SKM-1 (cell line): Measurements from ENCODE around the gene METTL4.

ENCODE experiments used
- DNase-seq: peaks from one replicate; lab custom pipeline; 2025; ENCODE audit not compliant: unreplicated experiment; lab: John Stamatoyannopoulos, UW

METTL4 gene

DNA sequence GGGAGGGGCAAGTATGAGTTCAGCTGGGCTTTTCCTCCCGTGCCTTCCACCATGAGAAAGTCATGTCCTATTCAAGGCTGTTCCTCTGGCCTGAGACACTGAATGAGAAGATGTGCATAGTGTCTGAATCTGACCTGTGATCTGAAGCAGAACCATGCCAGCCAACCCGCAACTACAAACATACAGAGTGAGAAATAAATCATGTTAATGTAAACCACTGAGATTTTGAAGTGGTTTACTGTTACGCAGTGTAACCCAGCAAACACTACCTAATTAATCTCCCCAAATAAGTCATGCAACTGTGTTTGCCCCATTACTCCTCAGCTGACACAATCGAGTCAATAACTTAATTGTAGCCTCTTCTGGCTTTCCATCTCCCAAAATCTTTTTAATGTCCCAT lies 49.2 kb downstream of the METTL4 start:
- DNase-seq = no peak

DNA sequence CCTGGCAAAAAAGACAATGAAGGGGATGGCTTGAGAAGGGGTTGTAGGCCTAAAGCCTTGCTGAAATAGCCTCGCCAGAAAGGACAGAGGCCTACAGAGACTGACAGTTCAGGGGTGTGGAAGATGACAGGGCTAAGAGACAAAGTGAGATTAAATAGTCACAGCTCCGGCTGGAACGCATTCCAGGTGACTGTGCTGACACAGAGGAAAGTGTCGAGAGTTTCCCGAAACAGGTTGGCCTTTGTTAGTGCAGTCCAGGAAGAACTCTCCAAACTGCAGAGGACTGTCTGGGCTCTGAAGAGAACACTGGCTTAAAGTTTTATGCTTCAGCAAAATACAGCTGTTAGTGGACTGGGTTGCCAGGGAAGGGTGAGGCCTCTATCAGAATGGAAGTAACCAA lies 52.8 kb downstream of the METTL4 start:
- no peak for DNase-seq

DNA sequence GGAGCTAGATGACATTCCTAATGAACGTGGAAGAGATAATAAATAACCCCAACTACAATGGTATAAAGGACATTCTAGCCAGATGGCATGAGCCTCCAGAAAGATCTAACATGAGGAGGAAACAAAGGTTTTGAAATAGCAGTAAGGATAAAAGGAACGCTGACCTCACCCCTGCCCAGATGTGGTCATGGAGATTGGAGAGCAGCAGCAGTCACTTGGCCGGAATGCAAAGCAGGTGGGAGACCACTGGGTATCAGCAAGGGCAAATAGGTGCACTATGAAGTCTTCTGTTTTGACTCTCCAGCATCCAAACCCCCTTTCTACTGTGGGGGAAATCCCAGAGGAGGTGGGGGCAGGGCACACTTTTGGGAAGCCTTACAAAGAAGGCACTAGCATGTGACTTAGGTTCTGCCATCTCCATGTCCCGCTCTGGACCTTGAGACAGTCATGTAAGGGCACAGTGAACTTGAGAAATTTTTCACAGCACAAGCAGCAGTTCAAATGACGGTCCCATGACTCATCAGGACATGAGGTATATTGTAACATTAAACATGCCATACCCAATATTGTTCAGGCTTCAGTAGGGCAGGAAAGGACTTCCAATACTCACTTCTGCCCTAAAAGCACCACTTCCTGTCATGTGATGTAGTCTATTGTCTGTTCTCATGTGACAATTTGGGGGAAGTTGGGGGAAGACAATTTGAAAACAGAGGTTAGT lies 55.2 kb downstream of the METTL4 start:
- DNase-seq = no peak

DNA sequence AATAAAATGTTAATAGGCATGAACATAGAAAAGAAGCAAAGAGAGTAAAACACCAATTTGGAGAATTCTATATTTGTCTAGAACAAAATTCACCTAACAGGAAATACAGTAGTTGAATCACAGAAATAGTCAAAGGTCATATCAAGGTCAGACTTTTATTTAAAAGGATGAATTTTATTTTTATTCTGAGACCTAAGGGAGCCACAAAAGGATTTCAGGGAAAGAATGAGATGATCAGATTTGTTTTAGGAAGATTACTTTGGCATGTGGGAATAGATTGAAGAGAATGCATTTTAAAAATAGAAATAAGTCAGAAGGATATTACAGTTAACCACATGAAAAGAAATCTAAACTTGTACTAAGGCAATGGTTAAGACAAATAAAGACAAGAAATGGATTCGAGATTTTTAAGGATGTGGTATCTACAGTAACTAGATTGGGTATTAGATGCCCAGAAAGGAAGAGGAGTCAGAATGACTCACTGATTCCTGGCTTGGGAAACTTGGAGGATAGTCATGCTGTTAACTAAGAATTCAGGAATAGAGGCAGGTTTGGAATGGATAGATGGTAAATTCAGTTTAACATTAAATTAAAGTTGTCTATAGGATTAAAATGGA lies 56.0 kb downstream of the METTL4 start:
- no peak for DNase-seq

DNA sequence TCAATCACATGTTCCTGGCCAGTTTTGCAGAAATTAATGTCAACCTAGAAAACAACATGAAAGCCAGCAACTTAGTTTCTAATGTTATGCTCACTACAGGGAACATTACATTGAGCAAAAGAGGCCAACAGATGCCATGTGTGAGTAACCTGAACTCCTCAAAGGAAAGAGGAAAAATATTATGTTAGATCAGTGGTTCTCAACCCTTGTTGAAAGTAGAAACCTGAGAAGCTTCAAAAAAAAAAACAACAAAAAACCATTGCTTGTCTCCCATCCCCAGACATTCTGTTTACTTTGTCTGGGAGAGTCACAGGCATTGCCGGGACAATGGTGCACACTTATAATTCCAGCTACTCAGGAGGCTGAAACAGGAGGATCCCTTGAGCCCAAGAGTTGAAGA lies 57.7 kb downstream of the METTL4 start:
- DNase-seq = no peak

DNA sequence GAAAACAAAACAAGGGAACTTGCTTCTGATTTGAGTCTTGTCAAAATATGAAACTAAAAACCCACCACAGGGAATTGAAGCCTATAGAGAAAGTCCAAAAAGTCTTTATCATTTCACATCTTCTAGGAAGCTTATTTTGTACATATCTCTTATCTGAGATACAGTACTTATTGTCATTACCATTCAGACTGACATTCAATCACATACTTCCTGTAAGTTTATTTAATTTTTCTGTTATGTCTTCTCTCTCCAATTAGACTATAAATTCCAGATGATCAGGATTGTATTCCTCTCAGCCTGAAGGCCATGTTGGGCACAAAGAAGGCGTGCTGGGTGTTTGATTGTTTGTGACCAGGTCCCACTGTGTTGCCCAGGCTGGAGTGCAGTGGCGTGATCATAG lies 59.2 kb downstream of the METTL4 start:
- no peak for DNase-seq

DNA sequence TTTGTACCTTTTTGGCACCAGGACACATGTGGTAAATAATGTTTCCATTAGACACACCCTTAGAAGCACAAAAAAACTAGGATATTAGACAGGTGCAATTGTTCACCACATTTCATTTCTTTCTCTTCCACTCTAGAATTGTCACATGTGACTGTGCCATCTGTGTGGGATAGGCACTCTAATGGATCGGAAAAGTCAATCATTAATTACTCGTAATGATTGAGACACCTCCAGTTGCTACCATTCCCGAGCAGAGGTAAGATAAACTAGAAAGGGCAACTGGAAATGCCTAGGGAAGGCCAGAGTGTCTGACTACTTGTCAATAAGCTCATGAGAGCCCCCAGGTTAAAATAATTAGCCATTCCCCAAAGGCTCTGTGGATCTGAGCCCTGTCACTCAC lies 59.9 kb downstream of the METTL4 start:
- DNase-seq = no peak

DNA sequence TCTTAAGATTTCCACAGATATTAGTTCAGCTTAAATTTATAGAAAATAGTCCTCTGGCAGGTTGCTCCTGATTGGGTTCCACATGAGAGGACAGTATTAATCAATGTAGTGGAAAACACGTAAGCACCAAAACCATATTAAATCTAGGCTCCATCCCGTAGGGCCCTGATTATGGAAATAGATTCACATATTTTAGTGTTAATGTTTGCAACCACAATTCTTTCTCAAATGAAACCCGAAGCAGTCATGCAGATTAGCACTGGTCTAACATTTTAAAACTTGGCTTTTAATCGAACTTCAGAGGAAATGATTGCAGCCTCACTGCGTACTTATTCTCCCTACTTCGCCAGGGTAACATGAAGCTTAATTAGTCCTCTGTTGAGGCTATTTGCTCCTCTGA lies 60.9 kb downstream of the METTL4 start:
- no peak for DNase-seq

DNA sequence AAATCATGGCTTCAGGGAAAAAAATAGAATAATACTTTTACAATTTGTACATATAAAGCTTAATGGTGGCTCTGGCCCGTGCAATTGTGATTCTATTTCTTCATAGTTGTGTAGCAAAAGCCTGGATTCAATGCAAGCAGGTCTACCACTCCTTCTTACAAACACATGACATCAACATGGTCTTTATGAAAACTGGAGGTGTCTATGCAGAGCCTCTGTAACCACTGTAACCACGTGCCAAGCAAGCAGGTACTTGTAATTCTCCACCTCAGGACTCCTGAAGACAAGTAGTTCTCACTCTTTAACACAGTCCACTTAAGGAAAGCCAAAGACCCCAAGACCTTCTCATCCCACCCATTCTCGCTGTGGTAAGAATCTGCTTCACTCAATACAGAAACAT lies 62.6 kb downstream of the METTL4 start:
- DNase-seq = no peak

DNA sequence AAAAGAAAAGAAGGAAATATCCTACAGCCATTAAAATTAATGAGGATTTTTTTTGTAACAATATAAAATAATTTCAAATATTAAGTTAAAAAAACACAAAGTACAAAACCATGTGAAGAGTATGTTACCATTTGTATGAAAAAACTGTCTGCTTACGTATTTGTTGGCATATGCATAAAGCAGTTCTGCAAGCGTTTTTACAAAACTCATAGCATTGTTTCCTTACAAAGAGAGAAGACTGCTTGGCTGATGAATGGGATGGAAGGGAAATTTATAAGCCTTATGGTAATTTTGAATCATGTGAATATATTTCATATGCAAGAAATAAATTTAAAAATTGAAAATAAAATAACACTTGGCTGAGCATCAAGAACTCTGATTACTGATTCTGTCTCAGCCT lies 63.1 kb downstream of the METTL4 start:
- DNase-seq = no peak

DNA sequence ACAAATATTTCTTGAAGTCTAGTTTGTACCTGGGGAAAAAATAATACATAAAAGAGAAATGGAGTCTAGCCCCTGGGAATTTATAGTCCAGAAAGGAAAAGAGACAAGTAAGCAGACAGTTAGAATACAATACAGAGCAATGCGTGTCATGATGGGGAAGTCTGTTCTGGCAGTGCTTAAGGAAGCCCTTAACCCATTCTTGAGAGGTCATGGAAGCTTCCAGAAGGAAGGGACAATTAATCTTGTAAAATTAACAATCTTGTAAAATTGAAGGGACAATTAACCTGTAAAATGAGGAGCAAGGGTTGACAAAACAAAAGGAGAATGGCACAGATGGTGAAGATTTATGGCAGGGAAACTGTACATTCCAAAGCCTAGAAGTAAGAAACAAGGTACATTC lies 66.7 kb downstream of the METTL4 start:
- no peak for DNase-seq

DNA sequence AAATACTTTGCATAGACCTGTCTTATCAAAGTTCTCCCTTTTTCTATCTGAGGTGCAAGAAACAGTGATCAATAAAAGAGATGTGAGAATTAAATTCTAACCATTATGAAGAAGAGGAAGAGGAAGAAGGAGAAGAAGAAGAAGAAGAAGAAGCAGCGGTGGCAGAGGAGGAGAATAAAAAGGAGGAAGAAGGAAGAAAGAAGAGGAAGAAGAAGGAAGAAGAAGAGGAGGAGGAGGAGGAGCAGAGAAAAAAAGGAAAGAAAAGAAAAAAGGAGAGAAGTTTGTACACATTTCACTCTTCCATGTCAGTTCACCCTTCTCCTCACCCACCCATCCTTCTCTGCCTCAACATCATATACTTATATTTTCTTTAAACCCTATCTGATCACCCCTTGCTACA lies 68.4 kb downstream of the METTL4 start:
- DNase-seq = no peak

DNA sequence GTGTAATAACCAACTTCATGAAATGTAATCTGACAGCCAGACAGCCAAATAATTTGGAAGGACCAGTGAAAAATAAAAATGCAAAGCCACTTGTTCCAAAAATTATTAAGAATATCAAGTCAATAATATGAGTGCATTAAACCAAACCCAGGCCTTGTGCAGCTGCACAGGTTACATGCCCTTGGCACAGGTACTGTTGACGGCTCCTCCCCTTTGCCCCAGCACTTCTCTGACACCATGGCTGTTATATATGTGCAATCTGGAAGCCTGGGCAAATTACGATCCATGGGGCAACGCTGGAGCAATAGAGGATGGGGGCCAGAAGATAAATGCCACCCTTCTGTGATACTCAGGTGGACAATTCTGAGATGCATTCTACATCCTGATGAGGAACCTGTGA lies 68.9 kb downstream of the METTL4 start:
- DNase-seq = no peak

DNA sequence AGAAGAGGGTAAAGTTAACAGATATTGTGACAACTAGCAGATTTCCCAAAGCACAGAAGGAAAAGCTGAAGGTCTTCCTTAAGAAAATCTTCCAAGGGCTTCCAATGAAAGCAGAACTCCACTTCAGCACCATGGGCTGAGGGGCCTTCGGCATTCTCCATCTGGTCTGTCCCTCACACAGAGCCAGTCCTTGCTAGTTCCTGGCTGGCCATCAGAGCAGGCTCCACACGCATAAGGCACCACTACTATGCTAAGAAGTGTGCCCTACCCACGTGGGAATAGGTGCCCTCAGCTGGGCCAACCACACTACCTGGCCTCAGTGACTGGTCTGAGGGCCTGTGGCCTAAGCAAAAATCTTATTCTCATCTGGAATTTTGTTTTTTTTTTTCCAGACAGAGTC lies 73.5 kb downstream of the METTL4 start:
- no peak for DNase-seq

DNA sequence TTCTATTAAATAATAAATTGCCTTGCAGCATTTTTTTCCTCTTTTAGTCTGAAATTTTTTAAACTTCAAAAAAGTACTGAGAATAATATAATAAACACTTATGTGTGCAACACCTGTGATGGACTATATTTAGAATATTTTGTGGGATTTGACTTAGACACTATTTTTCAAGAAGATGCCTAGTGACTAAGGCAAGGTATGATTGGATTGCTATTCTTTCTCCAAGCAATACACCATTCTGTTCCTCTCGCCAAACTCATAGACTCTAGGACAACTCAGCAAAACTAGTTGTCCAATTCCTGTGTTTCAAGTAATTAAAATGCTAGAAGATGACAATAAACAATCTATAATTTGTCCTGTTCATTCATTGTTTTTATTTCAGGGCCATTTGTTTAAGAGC lies 75.9 kb downstream of the METTL4 start:
- DNase-seq = no peak

DNA sequence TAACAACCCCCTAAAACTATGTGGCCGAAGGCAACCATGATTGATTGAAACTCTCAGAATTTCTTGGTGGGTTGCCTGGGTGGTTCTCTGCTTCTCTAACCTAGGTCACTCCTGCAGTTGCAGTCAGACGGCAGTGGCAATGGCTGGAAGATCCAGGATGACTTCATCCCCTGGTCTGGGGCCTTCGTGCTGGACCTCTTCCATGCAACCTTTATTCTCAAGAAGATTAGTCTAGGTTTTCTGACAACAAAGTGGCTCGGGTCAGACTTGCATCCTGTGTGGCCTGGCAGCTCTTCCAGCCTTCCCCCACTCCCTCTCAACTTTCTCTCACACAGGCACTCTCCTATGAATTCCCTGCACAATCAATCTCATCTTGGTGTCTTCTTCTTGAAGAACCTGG lies 76.4 kb downstream of the METTL4 start:
- no peak for DNase-seq
